ENCODE results near the gene SYNDIG1L.

SYNDIG1L gene

GRCh38 chr14:74427651-74428050 lies 1.6 kb upstream of the SYNDIG1L start:
- DNase-seq: no peak

GRCh38 chr14:74425525-74426201 lies 347 bp downstream of the SYNDIG1L start:
- peak; percentile 38 for DNase-seq

- no peak for DNase-seq
Observed at GRCh38 chr14:74424606-74425005, 1.4 kb downstream of the SYNDIG1L start.

GRCh38 chr14:74423246-74423645 lies 2.8 kb downstream of the SYNDIG1L start:
- no peak for DNase-seq

GRCh38 chr14:74421981-74422380 lies 4.0 kb downstream of the SYNDIG1L start:
- DNase-seq: no peak

GRCh38 chr14:74419086-74419485 lies 6.9 kb downstream of the SYNDIG1L start:
- peak; percentile 4 for DNase-seq

GRCh38 chr14:74418031-74418430 lies 8.0 kb downstream of the SYNDIG1L start:
- DNase-seq: no peak

GRCh38 chr14:74417611-74418010 lies 8.4 kb downstream of the SYNDIG1L start:
- DNase-seq: no peak

GRCh38 chr14:74417201-74417600 lies 8.8 kb downstream of the SYNDIG1L start:
- DNase-seq: no peak

- DNase-seq: no peak
Observed at GRCh38 chr14:74415115-74415437, 10.9 kb downstream of the SYNDIG1L start.

GRCh38 chr14:74414403-74415114 lies 11.5 kb downstream of the SYNDIG1L start:
- DNase-seq: no peak

- DNase-seq: no peak
Observed at GRCh38 chr14:74413627-74414026, 12.4 kb downstream of the SYNDIG1L start.

GRCh38 chr14:74412753-74413152 lies 13.3 kb downstream of the SYNDIG1L start:
- no peak for DNase-seq

- DNase-seq: no peak
Observed at GRCh38 chr14:74411671-74412070, 14.3 kb downstream of the SYNDIG1L start.

- DNase-seq: no peak
Observed at GRCh38 chr14:74409441-74409840, 16.6 kb downstream of the SYNDIG1L start.

GRCh38 chr14:74408870-74409269 lies 17.1 kb downstream of the SYNDIG1L start:
- DNase-seq: no peak

- no peak for DNase-seq
Observed at GRCh38 chr14:74407801-74408154, 18.2 kb downstream of the SYNDIG1L start.

GRCh38 chr14:74407021-74407800 lies 18.8 kb downstream of the SYNDIG1L start:
- no peak for DNase-seq

- DNase-seq: no peak
Observed at GRCh38 chr14:74405663-74406062, 20.3 kb downstream of the SYNDIG1L start.

GRCh38 chr14:74404435-74404834 lies 21.6 kb downstream of the SYNDIG1L start:
- no peak for DNase-seq

GRCh38 chr14:74403619-74404417 lies 22.2 kb downstream of the SYNDIG1L start:
- DNase-seq: no peak

GRCh38 chr14:74402401-74403251 lies 23.4 kb downstream of the SYNDIG1L start:
- DNase-seq: no peak
